ENCODE results near the gene TCP11. TPM values are rescaled to one million over a fixed set of nuclear protein-coding genes. Genes with fewer than 3 reads are reported as not detected.

Gene TCP11
- total RNA-seq (2014; rRNA removed; shearing (Covaris generic)): not detected in 2 replicates

GRCh38 chr6:35141007-35141655 lies at the start of gene TCP11:
TCP11 (minus strand) TSS chr6:35141339; CDS start chr6:35140870, 469 bp downstream.
- DNase-seq (ENCODE audit: low spot score): no peak

GRCh38 chr6:35190306-35190705 lies 49.2 kb upstream of the TCP11 start:
- DNase-seq (ENCODE audit: low spot score): no peak

DNA sequence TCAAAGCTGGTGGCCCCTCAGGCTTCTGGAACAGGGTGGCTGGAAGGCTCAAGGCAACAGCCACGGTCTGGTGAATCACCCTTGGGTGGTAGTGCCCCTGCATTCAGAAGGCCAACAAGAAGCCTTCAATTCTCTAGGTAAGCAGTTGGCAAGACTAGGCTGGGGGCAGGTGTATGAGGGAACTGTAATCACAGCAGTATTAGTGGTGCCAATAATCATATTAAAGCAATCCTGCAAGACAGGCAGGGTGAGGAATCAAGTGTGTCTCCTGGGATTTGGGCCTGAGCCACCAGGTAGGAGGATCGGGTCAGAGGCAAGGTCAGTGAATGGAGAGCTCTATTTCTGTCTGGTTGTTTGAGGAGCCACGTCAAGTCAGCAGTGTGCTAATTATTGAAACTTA lies 47.7 kb upstream of the TCP11 start:
- DNase-seq (ENCODE audit: low spot score): no peak

DNA sequence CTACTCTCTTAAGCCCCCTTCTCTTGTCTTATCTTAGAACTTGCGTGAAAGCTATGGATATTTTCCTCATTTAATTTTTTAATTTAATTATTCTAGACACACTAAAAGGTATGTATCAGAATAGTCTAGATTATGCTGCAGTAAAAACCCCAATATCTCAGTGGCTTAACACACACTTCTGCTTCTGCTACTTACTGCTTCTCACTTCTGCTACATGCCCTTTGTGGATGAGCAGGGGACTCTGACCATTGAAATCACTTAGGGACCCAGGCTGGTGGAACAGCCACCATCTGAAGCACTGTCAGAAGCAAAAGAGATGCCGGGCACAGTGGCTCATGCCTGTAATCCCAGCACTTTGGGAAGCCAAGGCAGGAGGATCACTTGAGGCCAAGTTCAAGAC lies 45.4 kb upstream of the TCP11 start:
- no peak for DNase-seq (ENCODE audit: low spot score)

GRCh38 chr6:35185971-35186370 lies 44.8 kb upstream of the TCP11 start:
- DNase-seq (ENCODE audit: low spot score): no peak

DNA sequence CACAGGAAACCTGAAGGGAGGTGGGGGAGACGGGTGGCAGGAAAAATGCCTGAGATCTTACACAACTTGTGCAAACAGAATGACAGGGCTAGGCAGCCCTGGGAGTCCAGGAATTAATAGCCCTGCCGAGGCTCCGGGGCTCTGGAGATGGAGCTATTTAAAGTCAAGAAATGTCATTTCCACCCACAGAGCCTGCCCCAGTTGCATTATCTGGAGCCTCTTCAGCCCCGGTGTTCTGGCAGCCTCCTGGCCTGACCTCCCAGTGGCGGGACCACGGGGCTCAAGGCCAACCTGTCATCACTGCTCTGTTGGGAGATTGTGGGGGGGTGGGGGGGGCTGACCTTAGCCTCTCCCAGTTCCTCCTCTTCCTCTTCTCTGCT lies 44.2 kb upstream of the TCP11 start:
- no peak for DNase-seq (ENCODE audit: low spot score)

DNA sequence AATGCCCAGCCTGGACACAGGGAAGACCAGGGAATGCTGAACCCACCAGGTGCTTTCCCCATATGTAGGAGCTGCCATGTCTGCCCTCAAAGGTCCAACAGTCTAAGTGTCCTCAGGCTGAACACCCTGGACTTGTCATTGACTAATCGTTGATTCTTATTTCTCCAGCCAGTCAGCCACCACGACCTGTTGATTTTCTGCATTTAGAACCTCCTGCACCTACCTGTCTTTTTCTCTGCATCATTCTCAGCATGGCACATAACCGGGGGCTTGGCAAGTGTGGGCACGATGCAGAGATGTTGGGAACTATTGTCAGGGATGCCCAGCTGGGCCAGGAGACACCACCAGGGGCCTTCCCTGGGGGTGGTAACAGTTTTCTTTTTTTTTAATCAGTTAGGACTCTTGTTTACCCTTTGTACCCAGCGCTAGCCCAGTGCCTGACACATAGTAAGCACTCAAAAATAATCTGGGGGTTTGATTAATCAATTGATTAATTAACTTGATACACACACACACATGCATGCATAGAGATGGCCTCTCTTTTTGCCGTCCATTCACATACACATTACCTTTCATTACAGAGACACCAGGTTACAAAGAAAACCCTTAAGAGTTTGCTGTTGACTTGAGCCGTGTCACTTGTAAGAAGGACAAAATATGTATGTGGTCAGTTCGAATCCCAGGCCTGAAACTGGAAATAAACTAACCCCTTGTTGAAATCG lies 43.6 kb upstream of the TCP11 start:
- no peak for DNase-seq (ENCODE audit: low spot score)

- no peak for DNase-seq (ENCODE audit: low spot score)
Observed at GRCh38 chr6:35183935-35184334, 42.8 kb upstream of the TCP11 start.

DNA sequence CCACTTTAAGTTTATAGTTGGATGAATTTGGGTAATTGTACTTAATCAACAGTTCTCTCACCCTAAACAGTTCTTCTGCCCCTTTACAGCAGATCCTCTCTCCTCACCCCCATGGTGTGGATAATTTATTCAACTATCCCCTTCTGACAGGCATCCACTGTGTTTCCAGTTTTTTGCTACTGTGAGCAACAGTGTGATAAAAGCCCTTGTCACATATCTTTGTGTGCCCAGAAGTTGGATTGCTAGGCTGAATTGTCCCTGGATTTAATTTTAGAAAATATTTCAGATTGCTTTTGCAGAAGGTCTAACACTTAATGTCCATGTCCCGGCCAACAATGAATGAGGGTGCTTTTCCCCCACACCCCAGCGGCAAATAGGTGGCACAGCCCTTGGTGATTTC lies 42.1 kb upstream of the TCP11 start:
- DNase-seq (ENCODE audit: low spot score): no peak

DNA sequence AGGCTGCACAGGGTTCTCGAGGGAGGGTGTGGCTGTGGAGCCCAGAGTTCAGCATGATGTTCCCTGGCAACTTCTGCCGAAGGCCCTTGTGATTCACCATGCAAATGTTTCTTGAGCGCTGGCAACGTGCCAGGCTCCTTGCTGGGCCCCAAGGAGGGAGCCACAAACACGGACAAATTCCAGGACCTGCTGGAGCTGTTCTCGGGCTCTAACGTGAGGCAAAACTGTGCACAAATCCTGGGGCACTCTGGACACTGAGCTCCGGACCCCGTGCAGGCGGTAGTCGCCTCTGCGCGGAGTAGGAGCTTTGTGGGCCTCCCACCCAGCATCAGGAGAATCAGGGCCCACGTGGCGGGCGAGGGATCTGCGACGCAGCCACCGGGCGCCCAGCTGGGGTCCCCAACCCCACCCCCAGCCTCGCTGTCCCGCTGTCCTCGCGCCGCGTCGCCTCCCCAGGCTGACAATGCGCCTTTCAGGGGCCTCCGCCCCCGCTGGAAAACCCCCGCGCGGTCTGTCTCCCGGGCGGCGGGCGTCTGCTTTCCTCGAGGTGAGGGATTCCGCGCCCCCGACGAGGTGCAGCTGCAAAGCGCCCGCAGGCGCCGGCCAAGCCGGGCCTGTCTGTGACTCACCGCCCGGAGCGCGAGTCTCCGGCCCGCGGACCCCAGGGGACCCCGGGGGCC lies 40.9 kb upstream of the TCP11 start:
- peak; percentile 20 for DNase-seq (ENCODE audit: low spot score)

DNA sequence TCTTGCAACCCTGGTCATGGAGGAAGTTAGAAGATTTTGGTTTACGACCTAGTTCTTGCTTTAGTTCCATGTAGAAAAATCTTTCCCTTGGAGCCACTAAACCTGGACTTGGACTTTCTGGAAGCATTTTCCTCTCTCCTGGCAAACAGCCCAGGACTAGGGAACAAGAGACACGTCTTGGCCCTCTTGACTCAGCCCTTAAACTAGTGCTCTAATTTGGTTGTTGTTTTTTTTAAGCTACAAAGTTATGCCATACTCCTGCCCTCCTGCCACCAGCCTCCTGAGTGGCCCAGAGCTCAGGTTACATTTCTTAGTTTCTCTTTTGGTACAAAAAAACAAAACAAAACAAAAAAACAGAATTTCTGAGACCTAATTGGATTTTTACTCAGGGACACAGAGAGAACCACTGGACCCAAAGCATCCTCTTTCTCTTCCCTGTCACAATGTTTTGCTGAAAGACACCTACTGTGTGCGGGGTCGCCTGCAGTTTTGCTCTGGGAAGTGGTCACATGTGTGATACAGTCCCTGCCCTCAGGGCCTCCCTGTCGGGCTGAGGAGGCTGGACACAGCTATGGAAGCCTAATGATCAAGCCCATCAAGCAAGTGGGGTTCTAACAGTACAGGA lies 40.3 kb upstream of the TCP11 start:
- no peak for DNase-seq (ENCODE audit: low spot score)

- DNase-seq (ENCODE audit: low spot score): no peak
Observed at GRCh38 chr6:35179901-35180535, 38.9 kb upstream of the TCP11 start.

DNA sequence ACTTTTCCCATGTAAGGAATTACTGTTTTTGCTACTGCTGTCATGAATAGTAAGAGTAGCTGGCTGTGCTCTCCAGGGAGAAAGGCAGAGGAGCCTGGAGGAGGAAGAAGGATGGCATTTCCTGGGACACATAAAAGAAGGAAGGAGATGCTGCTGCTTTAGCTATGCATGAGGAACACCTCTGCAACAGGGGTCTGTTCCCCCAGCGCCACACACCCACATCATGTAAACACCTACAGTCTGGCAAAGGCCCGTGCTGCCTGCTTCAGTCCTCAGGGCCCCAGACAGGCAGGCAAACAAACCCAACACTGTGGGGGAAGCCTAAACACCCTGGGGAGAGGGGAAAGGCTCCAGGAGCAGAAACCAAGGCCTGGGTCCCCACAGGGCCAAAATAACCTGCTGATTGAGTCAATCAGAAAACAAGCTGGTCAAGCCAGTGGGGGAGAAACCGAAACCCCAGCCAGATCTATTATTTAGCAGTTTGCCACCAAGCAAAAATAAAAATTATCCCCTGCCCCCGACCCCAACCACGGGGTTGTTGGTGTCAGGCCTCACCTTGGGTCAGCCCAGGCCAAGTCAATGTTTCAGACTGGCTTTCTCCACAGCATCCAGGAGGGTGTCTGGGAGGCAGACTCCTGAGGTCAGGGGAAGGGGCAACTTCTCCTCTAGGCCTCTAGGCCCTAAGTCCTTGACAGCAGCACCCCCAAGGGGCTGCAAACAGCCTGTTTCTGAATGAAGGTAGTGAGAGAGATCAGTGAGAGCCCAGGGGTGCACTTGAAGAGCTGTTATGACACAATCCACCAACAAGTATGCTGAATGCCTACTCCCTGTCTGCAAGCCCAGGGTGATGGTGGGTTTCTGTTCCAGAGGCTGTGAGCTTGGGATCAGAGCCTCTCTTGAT lies 38.0 kb upstream of the TCP11 start:
- DNase-seq (ENCODE audit: low spot score): no peak

- DNase-seq (ENCODE audit: low spot score): no peak
Observed at GRCh38 chr6:35178012-35178411, 36.9 kb upstream of the TCP11 start.

- DNase-seq (ENCODE audit: low spot score): no peak
Observed at GRCh38 chr6:35177596-35177995, 36.5 kb upstream of the TCP11 start.

- DNase-seq (ENCODE audit: low spot score): no peak
Observed at GRCh38 chr6:35177157-35177556, 36.0 kb upstream of the TCP11 start.

DNA sequence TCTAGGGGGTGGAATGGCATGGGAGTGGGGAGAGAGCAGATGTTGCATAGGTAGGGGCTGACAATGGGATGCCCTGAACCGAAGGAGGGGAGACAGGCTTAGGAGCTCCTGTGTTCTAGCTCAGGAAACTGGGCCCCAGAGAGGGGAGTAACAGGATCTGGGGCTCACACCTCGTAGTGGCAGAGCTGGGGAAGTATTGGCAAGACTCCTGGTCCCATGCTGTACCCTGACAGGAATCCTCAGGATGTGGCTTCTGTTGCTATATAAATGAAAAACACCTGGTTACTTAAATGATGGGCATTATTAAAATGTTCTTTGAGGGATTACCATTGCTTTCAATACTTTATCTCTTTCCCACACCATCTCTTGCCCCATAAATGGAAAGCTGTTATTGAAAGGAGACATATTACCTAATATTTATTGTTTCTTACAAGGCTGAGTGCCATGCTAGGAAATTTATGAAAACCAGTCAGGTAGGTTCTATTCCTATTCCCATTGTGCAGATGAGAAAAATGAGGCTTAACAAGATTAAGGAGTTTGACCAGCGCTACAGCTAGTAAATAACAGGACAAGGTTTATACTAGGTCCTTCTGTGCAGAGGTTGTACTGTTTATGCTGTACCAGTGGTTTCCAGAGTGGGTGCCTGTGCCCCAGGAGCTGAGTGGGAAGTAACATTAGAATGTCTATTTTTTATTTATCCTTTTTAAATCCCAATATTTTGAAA lies 35.3 kb upstream of the TCP11 start:
- DNase-seq (ENCODE audit: low spot score): no peak

DNA sequence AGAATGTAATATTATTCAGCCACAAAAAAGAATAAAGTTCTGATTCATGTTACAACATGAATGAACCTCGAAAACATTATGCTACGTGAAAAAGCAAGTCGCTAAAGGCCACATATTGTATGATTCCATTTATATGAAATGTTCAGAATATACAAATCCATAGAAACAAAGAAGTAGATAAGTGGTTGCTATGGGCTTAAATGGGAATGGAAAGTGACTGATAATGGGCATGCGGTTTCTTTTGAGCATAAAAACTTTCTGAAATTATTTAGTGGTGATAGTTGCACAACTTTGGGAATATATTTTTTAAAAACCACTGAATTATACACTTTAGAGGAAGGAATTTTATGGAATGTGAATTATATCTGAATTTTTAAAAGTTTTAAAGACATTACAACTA lies 33.4 kb upstream of the TCP11 start:
- no peak for DNase-seq (ENCODE audit: low spot score)

DNA sequence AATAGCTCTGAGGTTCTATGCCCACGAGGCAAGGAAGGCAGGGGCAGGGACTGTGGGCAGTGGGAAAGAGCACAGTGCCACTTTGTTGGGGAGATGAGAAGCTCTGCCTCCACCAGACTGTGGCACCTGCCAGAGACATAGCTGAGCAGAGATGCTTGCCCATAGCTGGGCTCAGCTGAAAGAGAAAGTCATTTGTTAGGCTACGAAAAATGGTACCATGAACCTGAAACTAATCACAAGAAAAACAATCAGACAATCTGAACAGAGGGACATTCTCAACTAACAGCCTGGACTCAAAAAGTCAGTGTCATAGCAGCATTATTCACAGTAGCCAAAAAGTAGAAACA lies 32.9 kb upstream of the TCP11 start:
- no peak for DNase-seq (ENCODE audit: low spot score)

DNA sequence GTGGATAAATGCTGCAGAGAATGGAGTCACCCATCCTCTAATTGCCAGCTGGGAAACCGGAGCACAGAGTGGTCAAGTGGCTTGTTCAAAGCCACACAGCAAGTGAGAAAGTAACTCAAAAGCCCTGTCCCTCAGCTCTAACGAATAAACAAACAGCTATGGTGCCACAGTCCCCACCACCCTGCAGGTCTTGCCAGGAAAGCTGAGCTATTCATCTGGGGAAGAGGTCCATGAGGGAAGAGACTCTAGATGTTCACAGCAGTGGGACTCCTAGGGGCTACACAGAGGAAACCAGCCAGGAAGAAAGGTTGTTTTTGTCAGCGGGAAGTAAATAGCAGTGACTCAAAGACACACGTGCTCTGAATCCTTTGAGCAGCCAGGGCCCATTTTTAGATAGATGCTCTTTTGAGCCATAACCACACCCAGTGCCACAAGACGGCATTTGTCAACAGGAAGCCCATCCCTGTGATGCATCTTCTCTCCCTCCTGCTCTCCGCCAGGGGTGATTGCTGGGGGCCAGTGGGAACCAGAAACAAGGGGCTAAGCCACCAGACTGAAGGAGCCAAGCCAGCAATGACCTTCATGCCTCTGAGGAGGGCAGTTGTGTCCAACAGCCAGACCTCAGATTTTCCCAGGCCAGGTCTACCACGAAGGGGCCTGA lies 32.4 kb upstream of the TCP11 start:
- DNase-seq (ENCODE audit: low spot score): no peak
